Muscle of leg (tissue), 11 donors: Measurements from ENCODE around the gene CAPZA2. TPM values are rescaled to one million over a fixed set of nuclear protein-coding genes. Genes with fewer than 3 reads are reported as not detected.

Source experiments
- DNase-seq: peaks from one replicate; pipeline ENCODE4 v3.0.0; 2013
- H3K27ac ChIP-seq: one replicate; pipeline ENCODE4 v1.5.1; 2013; ENCODE audit warnings: mild to moderate bottlenecking, low read length, control low read depth
- H3K27me3 ChIP-seq: one replicate; pipeline ENCODE4 v1.6.1; 2013; ENCODE audit warnings: low read length; ENCODE audit not compliant: control insufficient read depth, insufficient read depth
- H3K36me3 ChIP-seq: one replicate; pipeline ENCODE4 v1.6.1; 2013; ENCODE audit warnings: low read length; ENCODE audit not compliant: control insufficient read depth, insufficient read depth
- H3K4me1 ChIP-seq: one replicate; pipeline ENCODE4 v1.6.1; 2013; ENCODE audit warnings: low read length; ENCODE audit not compliant: control insufficient read depth, insufficient read depth
- H3K4me3 ChIP-seq: one replicate; pipeline ENCODE4 v1.5.1; 2013; ENCODE audit warnings: low read length, control low read depth
- H3K9me3 ChIP-seq: replicated peaks from 2 replicates; pipeline ENCODE4 v1.6.1; 2013; ENCODE audit warnings: low read depth, low read length; ENCODE audit not compliant: control insufficient read depth
- WGBS: methylation state at CpG from one replicate; pipeline ENCODE4 v1.1.5; 2013; ENCODE audit warnings: missing lambda C conversion rate; ENCODE audit not compliant: insufficient coverage; 5-methylcytosine and 5-hydroxymethylcytosine counted together
- polyA plus RNA-seq, 8 donors: library from polyadenylated mRNA; unstranded; fragments of 120-200 nt; gene quantifications; one replicate each; pipeline versions ENCODE4 v1.2.1 to v1.2.3, GENCODE V29; 2013; ENCODE audit warnings: inconsistent platforms in 1 of 8, low replicate concordance in 1 of 8; ENCODE audit not compliant: insufficient read length in 8 of 8, insufficient read depth in 1 of 8
- total RNA-seq: library from RNA; stranded (reverse); fragments of 120-200 nt; gene quantifications from one replicate; pipeline ENCODE4 v1.2.4, GENCODE V29; 2013

The CAPZA2 gene
- total and polyA plus RNA-seq, 9 donors: 151 to 244 (median 184) TPM

DNA sequence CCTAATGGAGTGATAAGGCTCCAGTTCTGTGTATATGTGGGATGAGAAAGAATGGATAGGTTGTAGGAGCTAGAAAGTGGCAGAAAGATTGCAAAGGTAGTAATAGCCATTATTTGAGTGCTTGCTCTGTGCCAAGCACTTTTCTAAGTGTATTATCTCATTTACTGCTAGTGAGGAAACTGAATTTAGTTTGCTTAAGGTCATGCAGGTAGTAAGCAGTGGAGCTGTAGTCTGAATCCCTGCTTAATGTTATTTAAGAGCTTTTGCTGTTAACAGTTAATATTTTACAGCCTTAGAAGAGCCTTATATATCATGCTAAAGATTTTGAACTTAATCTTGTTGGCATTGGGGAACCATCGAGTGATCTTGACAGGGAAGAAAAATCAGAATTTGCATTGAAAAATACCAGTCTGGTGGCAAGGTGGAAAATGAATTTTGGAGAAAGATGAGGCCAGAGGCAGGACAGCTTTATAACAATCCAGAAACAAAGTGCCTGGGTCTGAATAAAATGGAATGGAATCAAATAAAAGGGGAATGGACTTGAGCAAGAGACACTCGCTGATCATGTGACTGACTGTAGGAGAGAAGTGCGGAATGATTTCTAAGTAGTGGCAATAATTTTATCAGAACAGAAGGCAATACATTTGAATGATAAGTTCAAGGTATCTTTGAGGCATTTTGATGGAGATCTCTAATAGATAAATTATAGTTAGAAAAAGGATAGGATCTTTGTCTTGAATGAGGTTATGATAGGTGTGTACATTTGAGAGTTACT, 15.2 kb downstream of the CAPZA2 start:
- H3K4me3 ChIP-seq: no peak overlapping the region
- H3K27ac ChIP-seq: no peak overlapping the region
- peaks cover 3% of the 10 kb centered on the region for H3K4me1 ChIP-seq
- DNase-seq: no peak
- 100% methylated on average over 2 of the region's 3 CpGs for WGBS
- H3K9me3 ChIP-seq: no peaks in the 10 kb centered on the region
- H3K27me3 ChIP-seq: no peaks in the 10 kb centered on the region
- peaks cover 7% of the 10 kb centered on the region for H3K36me3 ChIP-seq

DNA sequence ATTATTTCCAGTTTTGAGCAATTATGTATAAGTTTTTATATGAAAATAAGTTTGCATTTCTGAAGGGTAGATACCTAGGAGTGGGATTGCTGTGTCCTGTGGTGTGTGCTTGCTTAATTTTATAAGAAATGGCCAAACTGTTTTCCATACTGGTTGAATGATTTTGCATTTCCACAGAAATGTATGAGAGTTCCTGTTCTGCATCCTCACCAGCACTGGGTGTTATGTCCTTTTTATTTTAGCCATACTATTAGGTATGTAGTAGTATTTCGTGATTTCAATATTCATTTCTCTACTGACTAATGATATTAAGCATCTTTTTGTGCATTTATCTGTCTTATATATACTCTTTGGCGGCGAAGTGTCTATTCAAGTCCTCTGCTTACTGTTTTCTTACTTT, 22.3 kb downstream of the CAPZA2 start:
- DNase-seq: no peak
- WGBS: no CpG with 5 or more reads among the region's 3 CpGs
- H3K4me3 ChIP-seq: no peak overlapping the region
- H3K4me1 ChIP-seq: no peaks in the 10 kb centered on the region
- peaks cover 5% of the 10 kb centered on the region for H3K9me3 ChIP-seq
- H3K36me3 ChIP-seq: peaks cover 3% of the 10 kb centered on the region
- no peak overlapping the region for H3K27ac ChIP-seq
- no peaks in the 10 kb centered on the region for H3K27me3 ChIP-seq

DNA sequence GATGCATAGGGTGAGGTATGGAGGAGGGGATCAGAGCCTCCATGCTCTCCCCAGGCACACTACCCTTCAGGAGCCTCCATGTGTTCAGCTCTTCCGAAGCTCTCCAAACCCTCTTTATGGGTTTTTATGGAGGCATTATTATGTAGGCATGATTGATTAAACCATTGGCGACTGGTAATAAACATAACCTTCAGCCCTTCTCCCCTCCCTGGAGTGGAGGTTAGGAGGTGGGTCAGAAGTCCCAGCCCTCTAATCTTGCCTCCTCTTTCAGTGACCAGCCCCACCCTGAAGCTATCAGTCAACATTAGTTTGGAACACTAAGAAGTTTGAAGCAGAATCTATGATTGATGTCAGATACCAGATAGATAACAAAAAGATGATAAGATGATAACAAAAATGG, 23.3 kb downstream of the CAPZA2 start:
- no peaks in the 10 kb centered on the region for H3K4me1 ChIP-seq
- no CpG with 5 or more reads among the region's 2 CpGs for WGBS
- no peak overlapping the region for H3K4me3 ChIP-seq
- H3K9me3 ChIP-seq: peaks cover 5% of the 10 kb centered on the region
- no peak overlapping the region for H3K27ac ChIP-seq
- H3K27me3 ChIP-seq: no peaks in the 10 kb centered on the region
- no peak for DNase-seq
- peaks cover 3% of the 10 kb centered on the region for H3K36me3 ChIP-seq

DNA sequence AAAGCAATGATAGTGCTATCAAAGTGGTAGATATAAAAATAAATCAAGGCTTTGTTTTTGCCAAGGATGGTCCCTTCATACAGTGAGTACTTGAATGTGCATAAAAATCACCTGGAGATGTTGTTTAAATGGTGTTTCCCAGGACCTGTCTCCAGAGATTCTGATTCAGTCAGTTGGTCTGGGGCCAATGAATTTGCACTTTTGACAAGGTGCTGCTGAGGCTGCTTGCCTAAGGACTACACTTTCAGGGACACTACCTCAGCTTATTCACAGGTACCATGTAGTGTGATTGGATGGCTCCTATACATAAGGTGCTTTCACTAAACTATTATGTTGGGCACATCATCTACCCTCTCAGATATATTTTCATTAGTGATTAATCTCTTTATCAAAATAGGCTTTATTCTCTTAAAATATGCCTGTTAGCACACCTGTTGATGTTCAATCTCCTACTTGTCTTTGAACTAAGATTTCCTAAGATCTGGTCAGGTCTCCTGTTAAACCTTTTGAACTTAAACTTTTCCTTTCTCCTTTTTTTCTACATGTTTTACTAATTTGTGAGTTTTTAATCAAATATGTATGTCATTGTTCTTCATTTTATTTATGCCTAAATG, 24.3 kb downstream of the CAPZA2 start:
- H3K9me3 ChIP-seq: peaks cover 5% of the 10 kb centered on the region
- DNase-seq: no peak
- H3K27me3 ChIP-seq: no peaks in the 10 kb centered on the region
- peaks cover 3% of the 10 kb centered on the region for H3K36me3 ChIP-seq
- H3K4me3 ChIP-seq: no peak overlapping the region
- no peaks in the 10 kb centered on the region for H3K4me1 ChIP-seq
- no peak overlapping the region for H3K27ac ChIP-seq

DNA sequence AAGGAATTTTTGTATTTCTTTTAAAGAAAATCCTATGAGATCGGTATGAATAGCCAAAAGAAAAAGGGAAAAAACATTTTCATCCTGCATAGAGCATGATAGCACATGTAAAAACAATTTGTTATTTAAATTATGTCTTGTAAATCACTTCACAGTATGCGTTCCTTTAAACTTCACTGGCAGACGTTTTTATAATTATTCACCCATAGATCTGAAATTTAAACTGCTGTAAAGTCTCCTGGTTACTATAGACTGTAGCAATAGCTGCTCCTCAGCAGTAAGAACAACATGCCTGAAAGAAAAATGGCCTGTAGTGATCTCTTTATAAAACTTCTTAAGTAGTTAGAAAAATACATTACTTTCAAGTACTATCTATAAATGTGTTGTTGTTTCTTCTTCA, 26.5 kb downstream of the CAPZA2 start:
- peaks cover 5% of the 10 kb centered on the region for H3K9me3 ChIP-seq
- no CpG with 5 or more reads among the region's 3 CpGs for WGBS
- H3K27me3 ChIP-seq: no peaks in the 10 kb centered on the region
- no peaks in the 10 kb centered on the region for H3K4me1 ChIP-seq
- H3K36me3 ChIP-seq: peaks cover 6% of the 10 kb centered on the region
- no peak overlapping the region for H3K27ac ChIP-seq
- peak; percentile 45 for DNase-seq
- H3K4me3 ChIP-seq: no peak overlapping the region

DNA sequence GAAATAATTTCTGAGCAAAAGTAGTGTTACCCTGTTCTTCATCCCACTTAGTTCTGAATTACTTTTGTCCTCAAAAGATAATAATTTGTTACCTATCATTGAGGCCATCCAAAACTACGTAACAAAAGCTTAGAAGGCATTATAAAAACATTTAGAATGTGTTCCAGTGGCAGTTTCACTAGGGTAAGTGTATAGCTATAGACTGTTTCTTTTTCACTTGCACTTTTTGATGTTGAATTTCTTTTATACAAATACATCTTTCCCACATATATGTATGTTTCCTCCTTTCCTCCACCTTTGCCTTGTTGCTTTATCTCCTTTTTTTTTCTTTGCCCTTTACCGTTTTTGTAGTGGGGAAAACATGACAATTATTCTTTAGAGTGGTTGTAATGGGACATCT, 33.5 kb downstream of the CAPZA2 start:
- Histone ChIP-seq H3K27me3 (no peaks in the 10 kb centered on the region), H3K36me3 (peaks cover 8% of the 10 kb centered on the region), H3K27ac (no peak overlapping the region), H3K9me3 (no peaks in the 10 kb centered on the region), H3K4me3 (no peak overlapping the region), H3K4me1 (no peaks in the 10 kb centered on the region)
- DNase-seq: no peak
- no CpG with 5 or more reads among the region's 2 CpGs for WGBS

DNA sequence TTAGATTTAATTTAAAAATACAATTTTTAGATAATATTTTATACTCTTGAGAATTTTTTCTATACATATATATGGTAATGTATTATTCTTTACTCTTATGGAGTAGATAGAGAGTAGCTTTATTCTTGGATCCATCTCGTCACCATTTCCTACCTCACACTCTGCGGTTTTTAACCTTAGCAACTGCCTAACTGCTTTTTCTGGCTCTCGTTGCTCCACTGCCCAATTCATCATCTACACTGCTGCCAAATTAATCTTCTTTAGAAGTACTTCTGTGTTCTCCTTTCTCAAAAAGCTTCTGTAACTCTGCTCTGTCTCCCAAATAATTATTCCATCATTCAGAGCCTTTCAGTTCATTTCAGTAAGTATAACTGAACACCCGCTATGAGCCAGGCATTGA, 35.3 kb downstream of the CAPZA2 start:
- Histone ChIP-seq H3K27ac (no peak overlapping the region), H3K27me3 (no peaks in the 10 kb centered on the region), H3K9me3 (no peaks in the 10 kb centered on the region), H3K36me3 (peaks cover 11% of the 10 kb centered on the region), H3K4me1 (no peaks in the 10 kb centered on the region), H3K4me3 (no peak overlapping the region)
- 71% methylated on average over 3 of the region's 4 CpGs for WGBS
- DNase-seq: no peak

DNA sequence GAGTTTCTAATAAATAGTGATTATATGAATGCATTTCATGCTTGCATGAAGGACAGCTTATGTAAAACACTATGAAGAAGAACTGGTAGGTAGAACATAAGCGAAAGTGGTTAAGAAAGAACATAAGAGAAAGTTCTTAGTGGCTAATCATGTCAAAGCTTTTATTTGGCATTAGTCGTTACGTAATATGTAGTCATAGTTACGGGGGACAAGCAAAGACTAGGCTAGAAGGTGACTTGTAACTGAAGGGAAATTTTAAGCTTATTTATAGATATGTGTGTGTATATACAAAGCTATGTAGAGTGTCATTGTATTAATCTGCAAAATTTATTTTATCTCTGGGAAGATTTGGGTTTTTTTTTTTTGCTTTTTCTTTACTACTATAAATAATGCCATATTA, 36.9 kb downstream of the CAPZA2 start:
- 95% methylated on average over 4 of the region's 4 CpGs for WGBS
- no peak for DNase-seq
- Histone ChIP-seq H3K27ac (no peak overlapping the region), H3K27me3 (no peaks in the 10 kb centered on the region), H3K4me1 (no peaks in the 10 kb centered on the region), H3K36me3 (peaks cover 11% of the 10 kb centered on the region), H3K9me3 (no peaks in the 10 kb centered on the region), H3K4me3 (no peak overlapping the region)

DNA sequence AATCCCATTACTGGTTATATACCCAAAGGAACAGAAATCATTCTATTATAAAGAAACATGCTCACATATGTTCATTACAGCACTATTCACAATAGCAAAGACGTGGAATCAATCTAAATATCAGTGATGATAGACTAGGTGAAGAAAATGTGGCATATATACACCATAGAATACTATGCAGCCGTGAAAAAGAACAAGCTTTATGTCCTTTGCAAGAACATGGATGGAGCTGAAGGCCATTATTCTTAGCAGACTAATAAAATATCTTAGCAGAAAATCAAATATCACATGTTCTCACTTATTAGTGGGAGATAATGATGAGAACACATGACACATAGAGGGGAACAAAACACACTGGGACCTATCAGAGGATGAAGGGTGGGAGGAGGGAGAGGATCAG, 38.8 kb downstream of the CAPZA2 start:
- Histone ChIP-seq H3K9me3 (no peaks in the 10 kb centered on the region), H3K4me1 (no peaks in the 10 kb centered on the region), H3K4me3 (no peak overlapping the region), H3K27ac (no peak overlapping the region), H3K36me3 (peaks cover 18% of the 10 kb centered on the region), H3K27me3 (no peaks in the 10 kb centered on the region)
- DNase-seq: no peak
- WGBS: no CpG with 5 or more reads among the region's 2 CpGs

DNA sequence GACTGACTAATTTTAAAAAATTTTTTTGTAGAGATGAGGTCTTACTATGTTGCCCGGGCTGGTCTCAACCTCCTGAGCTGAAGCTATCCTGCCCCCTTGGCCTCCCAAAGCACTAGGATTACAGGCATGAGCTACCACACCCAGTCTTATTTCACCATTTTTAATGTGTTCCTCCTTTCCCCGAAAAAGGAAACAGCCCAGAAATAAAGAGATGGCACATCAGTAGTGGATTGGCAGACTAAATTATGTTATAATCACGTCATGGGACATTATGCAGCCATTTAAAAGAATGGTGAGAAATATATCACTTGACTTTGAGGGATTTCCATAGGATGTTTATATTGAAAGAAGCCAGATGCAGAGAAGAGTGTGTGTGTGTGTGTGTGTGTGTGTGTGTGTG, 40.5 kb downstream of the CAPZA2 start:
- Histone ChIP-seq H3K9me3 (no peaks in the 10 kb centered on the region), H3K27me3 (no peaks in the 10 kb centered on the region), H3K36me3 (peaks cover 21% of the 10 kb centered on the region), H3K4me1 (no peaks in the 10 kb centered on the region), H3K4me3 (no peak overlapping the region), H3K27ac (no peak overlapping the region)
- 100% methylated on average over 1 of the region's 3 CpGs for WGBS
- DNase-seq: no peak
